Stimulated activated CD8-positive, alpha-beta memory T cell treated with anti-CD3 and anti-CD28 coated beads, Interleukin-4, amount 100 ng/mL, for 4 hours (primary cell): ENCODE measurements around the gene GSTM1.
"Not testable (repeated sequence)": the region's sequence is repeated elsewhere in the genome, so short reads cannot be mapped to it uniquely, and the experiment has no call there.

Experiments
- DNase-seq, 2 donors: peaks; one replicate each; pipeline ENCODE4 v3.0.0-alpha.2; 2020; ENCODE audit warnings: low read depth in 2 of 2, low spot score in 1 of 2

GSTM1 gene

GRCh38 chr1:109697066-109697465, 9.4 kb downstream of the GSTM1 start:
- no peak for DNase-seq

GRCh38 chr1:109697861-109698260, 10.2 kb downstream of the GSTM1 start:
- not testable (repeated sequence) for DNase-seq

- DNase-seq = not testable (repeated sequence)
These were observed 15.3 kb downstream of the GSTM1 start for GRCh38 chr1:109702940-109703339.

GRCh38 chr1:109704173-109704572, 16.6 kb downstream of the GSTM1 start:
- no peak for DNase-seq

GRCh38 chr1:109705411-109705810, 17.8 kb downstream of the GSTM1 start:
- no peak for DNase-seq

GRCh38 chr1:109708949-109709348, 21.3 kb downstream of the GSTM1 start:
- DNase-seq = not testable (repeated sequence)

GRCh38 chr1:109709822-109710221, 22.2 kb downstream of the GSTM1 start:
- not testable (repeated sequence) for DNase-seq

- DNase-seq = not testable (repeated sequence)
These were observed 24.1 kb downstream of the GSTM1 start, which contains the start of gene GSTM5 for GRCh38 chr1:109711593-109712320. Gene GSTM5, plus strand, starts transcription at chr1:109712251. Its CDS starts 62 bp downstream, at chr1:109712313.

GRCh38 chr1:109712321-109712864, 24.8 kb downstream of the GSTM1 start:
- DNase-seq = no peak

- no peak for DNase-seq
These were observed 26.0 kb downstream of the GSTM1 start for GRCh38 chr1:109713636-109714035.

- no peak for DNase-seq
These were observed 27.2 kb downstream of the GSTM1 start for GRCh38 chr1:109714661-109715372.

- DNase-seq = no peak
These were observed 28.5 kb downstream of the GSTM1 start for GRCh38 chr1:109716121-109716520.

GRCh38 chr1:109716570-109717090, 29.0 kb downstream of the GSTM1 start:
- DNase-seq = no peak

GRCh38 chr1:109717729-109718128, 30.1 kb downstream of the GSTM1 start:
- DNase-seq = no peak

- no peak for DNase-seq
These were observed 30.9 kb downstream of the GSTM1 start for GRCh38 chr1:109718495-109718894.

- DNase-seq = no peak
These were observed 31.8 kb downstream of the GSTM1 start for GRCh38 chr1:109719337-109719837.

- no peak for DNase-seq
These were observed 33.4 kb downstream of the GSTM1 start for GRCh38 chr1:109721042-109721441.

- no peak for DNase-seq
These were observed 34.4 kb downstream of the GSTM1 start for GRCh38 chr1:109721971-109722370.

- no peak for DNase-seq
These were observed 35.5 kb downstream of the GSTM1 start for GRCh38 chr1:109722908-109723691.

GRCh38 chr1:109724933-109725332, 37.3 kb downstream of the GSTM1 start:
- no peak for DNase-seq

- no peak for DNase-seq
These were observed 37.9 kb downstream of the GSTM1 start for GRCh38 chr1:109725510-109725909.
